C4-2B (cell line): ENCODE results near the gene SMIM27.
A peak's percentile ranks its signal among the peaks of the same experiment; 100 is the strongest.

Experiments
- H3K27ac ChIP-seq: fragments of 450-650 bp; 2 replicates; pipeline ENCODE4 v1.5.1; 2017
- CTCF ChIP-seq: fragments of 450-650 bp; conservative IDR thresholded peaks from 2 replicates; pipeline ENCODE4 v1.5.1; 2017; ENCODE audit warnings: mild to moderate bottlenecking
- ZFX ChIP-seq: fragments of 450-650 bp; IDR thresholded peaks from 2 replicates; pipeline ENCODE4 v1.6.1; 2017

Gene SMIM27

GRCh38 chr9:32574858-32575257 lies 22.7 kb downstream of the SMIM27 start:
- no peak overlapping the region for H3K27ac ChIP-seq
- TF ChIP-seq ZFX, result no peak
- TF ChIP-seq CTCF, result peak; percentile 13

- H3K27ac ChIP-seq, result no peak overlapping the region
- TF ChIP-seq ZFX, result no peak
Observed at GRCh38 chr9:32577316-32577715, 25.2 kb downstream of the SMIM27 start.

GRCh38 chr9:32578976-32579375 lies 26.8 kb downstream of the SMIM27 start:
- H3K27ac ChIP-seq, result no peak overlapping the region
- TF ChIP-seq ZFX (no peak), CTCF (no peak)

- TF ChIP-seq ZFX, result no peak
- peak; percentile 96 for TF ChIP-seq CTCF
- no peak overlapping the region for H3K27ac ChIP-seq
Observed at GRCh38 chr9:32579706-32580331, 27.7 kb downstream of the SMIM27 start.

GRCh38 chr9:32580631-32581300 lies 28.6 kb downstream of the SMIM27 start:
- no peak overlapping the region for H3K27ac ChIP-seq

GRCh38 chr9:32581512-32582143 lies 29.5 kb downstream of the SMIM27 start:
- H3K27ac ChIP-seq, result no peak overlapping the region
- TF ChIP-seq ZFX (no peak), CTCF (peak; percentile 76)

More at GRCh38 chr9:32580631-32581300, 28.6 kb downstream of the SMIM27 start:
- no peak for TF ChIP-seq CTCF
- TF ChIP-seq ZFX, result no peak

- TF ChIP-seq ZFX (no peak), CTCF (no peak)
- H3K27ac ChIP-seq, result no peak overlapping the region
Observed at GRCh38 chr9:32584784-32585183, 32.7 kb downstream of the SMIM27 start.

GRCh38 chr9:32587901-32588300 lies 35.8 kb downstream of the SMIM27 start:
- TF ChIP-seq ZFX, result no peak
- TF ChIP-seq CTCF, result no peak
- H3K27ac ChIP-seq, result no peak overlapping the region
